Measurements from ENCODE around the gene NRXN3.

- TF ChIP-seq CTCF (conservative IDR thresholded peaks at IDR 0.05; ENCODE audit: low read length) (peak; percentile 71), EZH2phosphoT487 (IDR thresholded peaks at IDR 0.05; ENCODE audit: borderline replicate concordance, low read depth, low read length) (no peak)
Observed at GRCh38 chr14:78836777-78837176, 666.6 kb downstream of the NRXN3 start.
